ENCODE measurements around the gene SIN3B.
"Not testable (repeated sequence)": the region's sequence is repeated elsewhere in the genome, so short reads cannot be mapped to it uniquely, and the experiment has no call there.

SIN3B gene

GRCh38 chr19:16829010-16829821 lies at the start of gene SIN3B:
Gene SIN3B, plus strand, starts transcription at chr19:16829398. Its CDS starts 23 bp downstream, at chr19:16829421.
- DNase-seq, result peak; percentile 63

GRCh38 chr19:16779539-16780163 lies 49.5 kb upstream of the SIN3B start:
- DNase-seq, result no peak

DNA sequence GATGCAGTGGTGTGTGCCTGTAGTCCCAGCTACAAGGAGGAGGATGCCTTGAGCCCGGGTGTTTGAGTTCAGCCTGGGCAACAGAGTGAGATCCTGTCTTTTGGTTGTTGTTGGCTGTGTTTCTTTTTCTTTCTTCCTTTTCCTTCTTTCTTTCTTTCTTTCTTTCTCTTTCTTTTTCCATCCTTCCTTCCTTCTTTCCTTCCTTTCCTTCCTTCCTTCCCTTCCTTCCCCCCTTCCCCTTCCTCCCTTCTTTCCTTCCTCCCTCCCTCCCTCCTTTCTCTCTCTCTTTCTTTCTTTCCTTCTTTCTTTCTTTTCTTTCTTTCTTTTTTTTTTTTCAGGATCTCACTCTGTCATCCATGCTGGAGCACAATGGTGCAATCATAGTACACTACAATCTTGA lies 46.5 kb upstream of the SIN3B start:
- DNase-seq, result no peak

- DNase-seq, result no peak
These were observed 40.7 kb upstream of the SIN3B start for GRCh38 chr19:16788479-16788878.

DNA sequence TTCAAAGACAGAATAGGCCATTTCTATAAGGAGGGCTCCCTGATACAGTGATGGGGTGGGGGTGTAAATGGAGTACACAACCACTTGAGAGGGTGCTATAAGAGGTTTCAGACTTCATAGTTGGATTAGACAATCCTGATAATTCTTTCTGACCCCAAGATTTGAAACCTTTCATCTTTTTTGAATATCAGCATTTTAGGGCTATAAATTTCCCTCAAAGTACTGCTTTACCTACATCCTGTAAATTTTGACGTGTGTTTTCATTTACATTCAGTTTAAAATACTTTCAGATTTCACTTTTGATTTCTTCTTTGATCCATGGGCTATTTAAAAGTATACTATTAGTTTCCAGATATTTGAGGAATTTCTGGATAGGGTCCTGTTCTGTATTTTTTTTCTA lies 40.0 kb upstream of the SIN3B start:
- DNase-seq, result no peak

GRCh38 chr19:16790051-16790450 lies 39.1 kb upstream of the SIN3B start:
- DNase-seq, result no peak

GRCh38 chr19:16791942-16792341 lies 37.3 kb upstream of the SIN3B start:
- no peak for DNase-seq

GRCh38 chr19:16794456-16795441 lies 34.4 kb upstream of the SIN3B start:
- DNase-seq, result no peak

DNA sequence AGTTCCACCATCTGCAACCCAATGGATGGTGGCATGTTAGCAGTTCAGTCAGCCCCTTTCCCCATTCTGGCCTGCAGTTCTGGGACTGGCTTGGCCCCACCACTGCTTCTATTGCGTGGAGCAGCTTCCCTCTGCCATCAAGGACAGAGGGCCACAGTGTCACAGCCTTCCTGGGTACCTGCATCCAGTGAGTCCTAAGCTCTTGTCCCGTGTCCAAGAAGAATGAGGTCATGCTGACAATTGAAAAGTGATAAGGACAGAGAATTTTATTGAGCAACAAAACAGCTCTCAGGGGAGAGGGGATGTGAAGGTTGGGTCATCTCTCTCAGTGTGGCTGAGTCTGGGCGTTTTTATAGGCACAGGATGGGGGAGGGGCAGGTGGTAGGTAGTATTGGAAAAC lies 33.5 kb upstream of the SIN3B start:
- DNase-seq, result no peak

DNA sequence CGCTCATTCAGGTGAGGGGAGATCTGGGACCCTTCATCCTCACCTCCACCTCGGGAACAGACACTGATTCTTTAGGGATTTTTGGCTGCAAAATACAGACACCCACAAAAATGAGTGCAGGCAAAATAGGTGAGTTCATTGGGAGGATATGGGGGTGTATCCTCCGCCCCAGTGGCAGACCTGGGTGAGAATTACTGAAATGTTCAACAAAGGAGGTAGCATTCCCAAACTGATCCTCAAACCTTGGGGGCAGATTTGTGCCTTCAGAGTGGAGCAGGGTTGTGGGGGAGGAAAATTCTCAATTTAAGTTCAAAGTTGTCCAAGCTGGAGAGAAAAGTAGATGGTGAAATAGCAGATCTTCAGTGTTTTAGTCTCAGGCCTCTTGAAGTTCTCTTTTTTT lies 31.3 kb upstream of the SIN3B start:
- DNase-seq, result no peak

- not testable (repeated sequence) for DNase-seq
These were observed 30.9 kb upstream of the SIN3B start for GRCh38 chr19:16798326-16798725.

GRCh38 chr19:16799740-16800139 lies 29.5 kb upstream of the SIN3B start:
- no peak for DNase-seq

- DNase-seq, result no peak
These were observed 27.6 kb upstream of the SIN3B start for GRCh38 chr19:16801600-16802013.

DNA sequence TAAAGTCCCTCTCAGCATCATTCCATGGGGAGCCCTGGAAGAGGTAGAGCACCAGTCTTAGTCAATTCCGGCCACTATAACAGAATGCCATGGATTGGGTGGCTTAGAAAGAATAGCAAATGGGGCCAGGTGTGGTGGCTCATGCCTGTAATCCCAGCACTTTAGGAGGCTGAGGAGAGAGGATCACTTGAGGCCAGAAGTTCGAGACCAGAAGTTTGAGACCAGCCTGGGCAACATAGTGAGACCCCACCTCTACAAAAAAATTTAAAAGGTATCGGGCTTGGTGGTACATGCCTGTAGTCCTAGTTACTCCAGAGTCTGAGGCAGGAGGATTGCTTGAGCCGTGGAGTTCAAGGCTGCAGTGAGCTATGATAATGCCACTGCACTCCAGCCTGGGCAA lies 25.0 kb upstream of the SIN3B start:
- no peak for DNase-seq

GRCh38 chr19:16807549-16808284 lies 21.5 kb upstream of the SIN3B start:
- DNase-seq, result no peak

- DNase-seq, result no peak
These were observed 14.6 kb upstream of the SIN3B start for GRCh38 chr19:16814526-16815100.

- DNase-seq, result no peak
These were observed 9.1 kb upstream of the SIN3B start for GRCh38 chr19:16820056-16820455.

DNA sequence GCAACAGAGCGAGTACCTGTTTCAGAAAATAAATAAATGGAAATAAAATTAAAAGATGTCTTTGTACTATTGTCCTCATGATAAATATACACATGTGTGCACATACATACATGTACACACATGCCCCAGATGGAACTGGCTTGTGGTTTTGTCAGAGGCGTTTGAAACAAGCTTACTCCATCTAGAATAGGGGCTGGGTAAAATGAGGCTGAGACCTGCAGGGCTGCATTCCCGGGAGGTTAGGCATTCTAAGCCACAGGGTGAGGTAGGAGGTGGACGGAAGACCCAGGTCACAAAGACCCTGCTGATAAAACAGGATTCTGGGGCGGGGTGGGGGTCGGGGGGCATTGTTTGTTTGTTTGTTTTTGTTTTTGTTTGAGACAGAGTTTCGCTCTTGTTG lies 8.1 kb upstream of the SIN3B start:
- DNase-seq, result no peak

DNA sequence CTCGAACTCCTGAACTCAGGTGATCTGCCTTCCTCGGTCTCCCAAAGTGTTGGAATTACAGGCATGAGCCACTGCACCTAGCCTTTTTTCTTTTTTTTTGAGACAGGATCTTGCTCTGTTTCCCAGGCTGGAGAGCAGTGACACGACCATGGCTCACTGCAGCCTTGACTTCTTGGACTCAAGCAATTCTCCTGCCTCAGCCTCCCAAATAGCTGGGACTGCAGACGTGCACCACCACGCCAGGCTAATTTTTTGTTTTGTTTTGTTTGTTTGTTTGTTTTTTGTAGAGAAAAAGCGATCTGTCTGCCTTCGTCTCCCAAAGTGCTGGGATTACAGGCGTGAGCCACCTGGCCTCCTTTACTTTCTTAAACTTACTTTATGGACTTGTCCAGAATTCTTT lies 6.5 kb upstream of the SIN3B start:
- DNase-seq, result no peak

GRCh38 chr19:16824658-16825311 lies 4.4 kb upstream of the SIN3B start:
- no peak for DNase-seq

- DNase-seq, result no peak
These were observed 3.7 kb upstream of the SIN3B start for GRCh38 chr19:16825312-16826052.

Measured in amniotic stem cell (primary cell).